HepG2 (cell line): Measurements from ENCODE around the gene KIAA1614. TPM values are rescaled to one million over a fixed set of nuclear protein-coding genes. Genes with fewer than 3 reads are reported as not detected.

Experiments used
- ATAC-seq: fragments of 200-7000 bp; cut with Tn5 transposase; 3 replicates; pipeline ENCODE4 v1.9.1; 2020; ENCODE audit warnings: mild to moderate bottlenecking, moderate library complexity
- BruUV-seq: library from RNA; stranded (reverse); fragments of 400-500 nt; replicated peaks from 2 replicates; lab custom pipeline; 2021; lab: Mats Ljungman, UMichigan
- CTCF ChIA-PET: fragments of 300-600 bp; formaldehyde crosslinking; extraction: SDS; loops from one replicate; lab custom pipeline; 2021; ENCODE audit warnings: low total read pairs, inconsistent platforms, low intra/inter-chr PET ratio; lab: Yijun Ruan, JAX
- POLR2A ChIA-PET: fragments of 350-600 bp; sonication (Branson Sonifier 250); formaldehyde crosslinking; loops from one replicate; lab custom pipeline; 2020; ENCODE audit warnings: antibody characterized with exemption, inconsistent platforms; lab: Yijun Ruan, JAX
- DNase-seq: peaks from one replicate; pipeline ENCODE4 v3.0.0-alpha.2; 2015; ENCODE audit warnings: low spot score
- FAIRE-seq: peaks from 3 replicates; lab custom pipeline; 2011; peaks lifted over from hg19 to GRCh38; lab: Jason Lieb, UNC
- H2AFZ ChIP-seq: one replicate; pipeline ENCODE4 v1.6.1; 2011; ENCODE audit warnings: low read length, inconsistent platforms
- H3K27ac ChIP-seq: fragments of 300-600 bp; 3 replicates; pipeline ENCODE4 v1.8.0; 2011; ENCODE audit warnings: mixed run types, mild to moderate bottlenecking, mixed read lengths, low read length, inconsistent platforms; ENCODE audit not compliant: insufficient read depth; ENCODE audit errors: extremely low read length
- H3K27me3 ChIP-seq, 2 experiments: fragments of 200-600 bp in 1 of 2; 2 replicates in 1 of 2; 3 replicates in 1 of 2; pipeline versions ENCODE4 v1.6.0 to v1.8.0; 2011; ENCODE audit warnings: low read length in 2 of 2, mild to moderate bottlenecking in 2 of 2, moderate library complexity in 2 of 2, inconsistent platforms in 1 of 2; ENCODE audit not compliant: insufficient read depth in 2 of 2, control insufficient read depth in 1 of 2
- H3K36me3 ChIP-seq, 2 experiments: fragments of 200-600 bp in 1 of 2; replicated peaks in 1 of 2; 2 replicates in 1 of 2; 3 replicates in 1 of 2; pipeline versions ENCODE4 v1.5.1 to v1.8.0; 2011; ENCODE audit warnings: low read length in 2 of 2, inconsistent platforms in 1 of 2; ENCODE audit not compliant: insufficient read depth in 2 of 2, control insufficient read depth in 1 of 2
- H3K4me1 ChIP-seq: 2 replicates; pipeline ENCODE4 v1.5.1; 2012; ENCODE audit warnings: low read length, inconsistent platforms; ENCODE audit not compliant: insufficient read depth
- H3K4me2 ChIP-seq: 2 replicates; pipeline ENCODE4 v1.6.0; 2011; ENCODE audit warnings: low read depth, low read length, inconsistent platforms
- H3K4me3 ChIP-seq, 3 experiments: fragments of 200-600 bp in 1 of 3; sonication (generic), shearing (Covaris generic) in 1 of 3; replicated peaks in 1 of 3; 2 replicates each; pipeline ENCODE4 v1.5.1; 2011 to 2016; ENCODE audit warnings: low read length in 3 of 3, inconsistent platforms in 2 of 3, low read depth in 2 of 3, mild to moderate bottlenecking in 2 of 3, control low read depth in 1 of 3, mixed read lengths in 1 of 3; ENCODE audit not compliant: insufficient read depth in 1 of 3
- H3K79me2 ChIP-seq: one replicate; pipeline ENCODE4 v1.6.1; 2011; ENCODE audit warnings: low read length, inconsistent platforms; ENCODE audit not compliant: insufficient read depth
- H3K9ac ChIP-seq: 2 replicates; pipeline ENCODE4 v1.6.0; 2011; ENCODE audit warnings: mild to moderate bottlenecking, low read depth, low read length, inconsistent platforms; ENCODE audit not compliant: insufficient read depth
- H3K9me3 ChIP-seq: 2 replicates; pipeline ENCODE4 v1.5.1; 2012; ENCODE audit warnings: mild to moderate bottlenecking, low read length
- H4K20me1 ChIP-seq: 2 replicates; pipeline ENCODE4 v1.6.0; 2011; ENCODE audit warnings: inconsistent platforms, mild to moderate bottlenecking, low read length, moderate library complexity; ENCODE audit not compliant: insufficient read depth
- CBX5 ChIP-seq: sonication (generic); formaldehyde crosslinking; IDR thresholded peaks from 2 replicates; pipeline ENCODE4 v1.4.0; 2020; ENCODE audit warnings: missing genetic modification reagents, borderline replicate concordance
- KLF11 ChIP-seq: IDR thresholded peaks from 2 replicates; pipeline ENCODE4 v1.6.1; 2016; ENCODE audit warnings: missing compliant biosample characterization
- MIER3 ChIP-seq: IDR thresholded peaks from 2 replicates; pipeline ENCODE4 v1.6.1; 2016; ENCODE audit warnings: missing compliant biosample characterization, borderline replicate concordance
- REXO4 ChIP-seq: sonication (generic); formaldehyde crosslinking; IDR thresholded peaks from 2 replicates; pipeline ENCODE4 v1.8.0; 2022; ENCODE audit warnings: missing genetic modification reagents, mild to moderate bottlenecking, borderline replicate concordance
- RFXAP ChIP-seq: sonication (generic); formaldehyde crosslinking; IDR thresholded peaks from 2 replicates; pipeline ENCODE4 v1.4.0; 2020; ENCODE audit warnings: missing genetic modification reagents, borderline replicate concordance
- SIX4 ChIP-seq: sonication (generic); formaldehyde crosslinking; IDR thresholded peaks from 2 replicates; pipeline ENCODE4 v1.4.0; 2020; ENCODE audit warnings: missing genetic modification reagents
- ZFP82 ChIP-seq: sonication (generic); formaldehyde crosslinking; IDR thresholded peaks from 2 replicates; pipeline ENCODE4 v1.5.1; 2020; ENCODE audit warnings: mild to moderate bottlenecking, missing genetic modification reagents, borderline replicate concordance
- ZNF7 ChIP-seq: IDR thresholded peaks from 2 replicates; pipeline ENCODE4 v1.6.1; 2016; ENCODE audit warnings: missing biosample characterization, missing genetic modification reagents
- WGBS: methylation state at CpG from one replicate; pipeline ENCODE4 v1.1.6; 2017; ENCODE audit warnings: low lambda C conversion rate; 5-methylcytosine and 5-hydroxymethylcytosine counted together
- in situ Hi-C: cut with HindIII; loops from 2 replicates; pipeline ENCODE4 v1.10.0; 2017; ENCODE audit warnings: low pct_unique_long_range_greater_than_20kb; ENCODE audit not compliant: extremely low pct_ligation_motif_present
- intact Hi-C: fragments of 100-400 bp; cut with micrococcal nuclease; formaldehyde crosslinking; loops from one replicate; pipeline ENCODE4 v1.10.0; 2022; ENCODE audit not compliant: unreplicated experiment
- polyA plus RNA-seq, 8 experiments: library from polyadenylated mRNA; depleted of rRNA in 3 of 8; stranded (reverse) in 7 of 8; unstranded in 1 of 8; fragments of >200 nt; fragmentation: Illumina TruSeq in 4 of 8; extraction: Trizol in 4 of 8; gene quantifications; 2 replicates each; pipeline versions ENCODE4 v1.2.1 to v1.2.3, GENCODE V29; 2011 to 2016; ENCODE audit warnings: low read depth in 4 of 8, missing spikeins in 1 of 8, mixed read lengths in 1 of 8; ENCODE audit not compliant: insufficient read depth in 1 of 8
- total RNA-seq, 5 experiments: library from RNA; depleted of rRNA; stranded (reverse); fragments of >200 nt; fragmentation: Illumina TruSeq; extraction: Trizol; gene quantifications; 2 replicates each; pipeline ENCODE4 v1.2.3, GENCODE V29; 2016; ENCODE audit warnings: low read depth in 1 of 5

KIAA1614 gene
- total and polyA plus RNA-seq, 2 of the 13 experiments (the other 11 are each of a cell fraction or from before 2014, with no cell fraction given) = 0.15 to 0.77 TPM

- no peaks in the 10 kb centered on the region for H3K79me2 ChIP-seq
- intact Hi-C loops = no loop called here
- H3K9ac ChIP-seq = no peak overlapping the region
- BruUV-seq = no TSS peak
- POLR2A ChIA-PET = no interaction called here
- ATAC-seq (peak; percentile 59), DNase-seq (no peak), FAIRE-seq (no peak)
- WGBS = 71% methylated on average over 1 of the region's 7 CpGs
- no peaks in the 10 kb centered on the region for H4K20me1 ChIP-seq
- no peaks in the 10 kb centered on the region for H3K9me3 ChIP-seq
- in situ Hi-C loops = no loop called here
- peaks cover 0 to 4% of the 10 kb centered on the region in 2 experiments; a peak in 2 of 5 replicates for H3K27me3 ChIP-seq
- H3K27ac ChIP-seq = no peak overlapping the region
- no peak overlapping the region for H2AFZ ChIP-seq
- H3K36me3 ChIP-seq = no peaks in the 10 kb centered on the region
- CTCF ChIA-PET = no interaction called here
- no peaks in the 10 kb centered on the region for H3K4me1 ChIP-seq
- TF ChIP-seq MIER3 (CRISPR knock-in tag) = no peak
- TF ChIP-seq CBX5 (CRISPR knock-in tag) = no peak
- TF ChIP-seq KLF11 (CRISPR knock-in tag) = no peak
- no peak for TF ChIP-seq RFXAP (CRISPR knock-in tag)
- TF ChIP-seq ZNF7 (CRISPR knock-in tag) = no peak
- no peak for TF ChIP-seq ZFP82 (CRISPR knock-in tag)
- no peak for TF ChIP-seq SIX4
- no peak overlapping the region for H3K4me3 ChIP-seq
- no peak overlapping the region for H3K4me2 ChIP-seq
Measured at GRCh38 chr1:180899262-180899661, 13.4 kb upstream of the KIAA1614 start.

GRCh38 chr1:180901076-180901990, 11.4 kb upstream of the KIAA1614 start:
- Histone ChIP-seq H2AFZ (no peak overlapping the region), H3K4me1 (no peaks in the 10 kb centered on the region), H3K4me3 (no peak overlapping the region), H3K4me2 (no peak overlapping the region), H3K36me3 (no peaks in the 10 kb centered on the region)
- BruUV-seq = no TSS peak
- in situ Hi-C loops = no loop called here
- CTCF ChIA-PET = no interaction called here
- DNase-seq = no peak
- no peak for TF ChIP-seq ZFP82 (CRISPR knock-in tag)
- TF ChIP-seq REXO4 (CRISPR knock-in tag) = no peak
- TF ChIP-seq, all 625 proteins: peak for 0
- no peak for FAIRE-seq
- Histone ChIP-seq H4K20me1 (no peaks in the 10 kb centered on the region), H3K27ac (no peak overlapping the region), H3K9me3 (no peaks in the 10 kb centered on the region), H3K27me3 (peaks cover 0 to 4% of the 10 kb centered on the region in 2 experiments; a peak in 2 of 5 replicates), H3K9ac (no peak overlapping the region), H3K79me2 (no peaks in the 10 kb centered on the region)
- 63% methylated on average over 13 of the region's 13 CpGs for whole genome bisulfite sequencing
- intact Hi-C loops = no loop called here
- POLR2A ChIA-PET = no interaction called here
- ATAC-seq = no peak
